ENCODE measurements around the gene LDAH. TPM values are rescaled to one million over a fixed set of nuclear protein-coding genes. Genes with fewer than 3 reads are reported as not detected.
A peak's percentile ranks its signal among the peaks of the same experiment; 100 is the strongest.

LDAH gene
- total and polyA plus RNA-seq, 10 of the 15 experiments (the other 5 are each of a cell fraction or from before 2014, with no cell fraction given), result 17.9 to 44.7 (median 30.0) TPM

- TF ChIP-seq REST (IDR thresholded peaks at IDR 0.05; ENCODE audit: low read depth, low read length), result no peak
- TF ChIP-seq SMC3 (IDR thresholded peaks at IDR 0.05; ENCODE audit: borderline replicate concordance, low read length), result peak; percentile 47; the same call in 1 of the 2 replicates
- no peak for TF ChIP-seq FOXK2 (IDR thresholded peaks at IDR 0.05)
- TF ChIP-seq MTA2 (IDR thresholded peaks at IDR 0.05; ENCODE audit: low read depth), result no peak
- TF ChIP-seq CBFB (IDR thresholded peaks at IDR 0.05; ENCODE audit: low read depth), result no peak
- no peak for TF ChIP-seq SUZ12 (IDR thresholded peaks at IDR 0.05; ENCODE audit: unreplicated experiment)
- TF ChIP-seq TBL1XR1 (IDR thresholded peaks at IDR 0.05; ENCODE audit: low read depth, low read length), result peak; percentile 65; the same call in 1 of the 2 replicates
- TF ChIP-seq BMI1 (IDR thresholded peaks at IDR 0.05; ENCODE audit: borderline replicate concordance), result no peak
- no peak for TF ChIP-seq PRDM15 (CRISPR knock-in tag; IDR thresholded peaks at IDR 0.05)
- TF ChIP-seq EP300 (IDR thresholded peaks at IDR 0.05; ENCODE audit: borderline replicate concordance in 1 of 2, control insufficient read depth in 1 of 2, low read depth in 2 of 2, low read length in 2 of 2), result no peak
- no peak for TF ChIP-seq E4F1 (IDR thresholded peaks at IDR 0.05; ENCODE audit: borderline replicate concordance, partially characterized antibody)
- TF ChIP-seq EGR1 (IDR thresholded peaks at IDR 0.05; ENCODE audit: borderline replicate concordance in 1 of 2, low read depth in 2 of 2, low read length in 2 of 2), result no peak
- peak; percentile 82 for TF ChIP-seq IKZF1 (conservative IDR thresholded peaks at IDR 0.05)
- TF ChIP-seq PAX8 (IDR thresholded peaks at IDR 0.05), result no peak
Measured at GRCh38 chr2:20650877-20651730, 171.8 kb downstream of the LDAH start, which contains the start of gene HS1BP3 (continued).

All from GM12878 (cell line).